ENCODE results near the gene SOX11. TPM values are rescaled to one million over a fixed set of nuclear protein-coding genes. Genes with fewer than 3 reads are reported as not detected.
A peak's percentile ranks its signal among the peaks of the same experiment; 100 is the strongest.

SOX11 gene
- total RNA-seq, 1 donor from 2014 or later = 154 TPM

GRCh38 chr2:5722236-5722635, 30.1 kb downstream of the SOX11 start:
- TF ChIP-seq CTCF (IDR thresholded peaks at IDR 0.05; ENCODE audit: unreplicated experiment) = no peak
- no peaks in the 10 kb centered on the region for H3K27me3 Mint-ChIP-seq
- no peak overlapping the region for H3K4me3 Mint-ChIP-seq (ENCODE audit: low read depth)
- H3K9me3 Mint-ChIP-seq (ENCODE audit: low read depth) = peaks cover 5% of the 10 kb centered on the region
- H3K4me1 Mint-ChIP-seq (ENCODE audit: low read depth) = peaks cover 37% of the 10 kb centered on the region
- DNase-seq (ENCODE audit: low spot score, unreplicated experiment) = no peak
- no peak overlapping the region for H3K27ac Mint-ChIP-seq
- H3K36me3 Mint-ChIP-seq (ENCODE audit: insufficient read depth) = no peaks in the 10 kb centered on the region

- Mint-ChIP-seq H3K4me3 (ENCODE audit: low read depth) (peak overlapping the region; percentile 14), H3K27me3 (no peaks in the 10 kb centered on the region), H3K27ac (peak overlapping the region; percentile 92), H3K9me3 (ENCODE audit: low read depth) (no peaks in the 10 kb centered on the region), H3K4me1 (ENCODE audit: low read depth) (peaks cover 50% of the 10 kb centered on the region), H3K36me3 (ENCODE audit: insufficient read depth) (no peaks in the 10 kb centered on the region)
- no peak for TF ChIP-seq CTCF (IDR thresholded peaks at IDR 0.05; ENCODE audit: unreplicated experiment)
- no peak for DNase-seq (ENCODE audit: low spot score, unreplicated experiment)
These were observed 31.9 kb downstream of the SOX11 start for GRCh38 chr2:5723791-5724735.

- Mint-ChIP-seq H3K4me1 (ENCODE audit: low read depth) (peaks cover 60% of the 10 kb centered on the region), H3K27me3 (no peaks in the 10 kb centered on the region), H3K4me3 (ENCODE audit: low read depth) (no peak overlapping the region), H3K27ac (peak overlapping the region; percentile 96), H3K9me3 (ENCODE audit: low read depth) (no peaks in the 10 kb centered on the region), H3K36me3 (ENCODE audit: insufficient read depth) (no peaks in the 10 kb centered on the region)
- DNase-seq (ENCODE audit: low spot score, unreplicated experiment) = no peak
- no peak for TF ChIP-seq CTCF (IDR thresholded peaks at IDR 0.05; ENCODE audit: unreplicated experiment)
These were observed 32.9 kb downstream of the SOX11 start for GRCh38 chr2:5725072-5725471.

GRCh38 chr2:5725794-5726463, 33.7 kb downstream of the SOX11 start:
- peak overlapping the region; percentile 73 for H3K4me3 Mint-ChIP-seq (ENCODE audit: low read depth)
- peaks cover 65% of the 10 kb centered on the region for H3K4me1 Mint-ChIP-seq (ENCODE audit: low read depth)
- no peaks in the 10 kb centered on the region for H3K36me3 Mint-ChIP-seq (ENCODE audit: insufficient read depth)
- no peaks in the 10 kb centered on the region for H3K27me3 Mint-ChIP-seq
- peak; percentile 50 for DNase-seq (ENCODE audit: low spot score, unreplicated experiment)
- TF ChIP-seq CTCF (IDR thresholded peaks at IDR 0.05; ENCODE audit: unreplicated experiment) = no peak
- H3K9me3 Mint-ChIP-seq (ENCODE audit: low read depth) = no peaks in the 10 kb centered on the region
- H3K27ac Mint-ChIP-seq = peak overlapping the region; percentile 96

- Mint-ChIP-seq H3K27me3 (no peaks in the 10 kb centered on the region), H3K9me3 (ENCODE audit: low read depth) (no peaks in the 10 kb centered on the region), H3K4me1 (ENCODE audit: low read depth) (peaks cover 73% of the 10 kb centered on the region), H3K36me3 (ENCODE audit: insufficient read depth) (no peaks in the 10 kb centered on the region), H3K27ac (peak overlapping the region; percentile 50), H3K4me3 (ENCODE audit: low read depth) (no peak overlapping the region)
- no peak for TF ChIP-seq CTCF (IDR thresholded peaks at IDR 0.05; ENCODE audit: unreplicated experiment)
- DNase-seq (ENCODE audit: low spot score, unreplicated experiment) = no peak
These were observed 35.1 kb downstream of the SOX11 start for GRCh38 chr2:5727235-5727634.

All from progenitor cell of endocrine pancreas (in vitro differentiated cells).